Hepatic stellate cell (primary cell): ENCODE data around the gene ENOX1.

Experiments
- DNase-seq: peaks from one replicate; pipeline ENCODE4 v3.0.0; 2011; ENCODE audit warnings: low spot score

Gene ENOX1

DNA sequence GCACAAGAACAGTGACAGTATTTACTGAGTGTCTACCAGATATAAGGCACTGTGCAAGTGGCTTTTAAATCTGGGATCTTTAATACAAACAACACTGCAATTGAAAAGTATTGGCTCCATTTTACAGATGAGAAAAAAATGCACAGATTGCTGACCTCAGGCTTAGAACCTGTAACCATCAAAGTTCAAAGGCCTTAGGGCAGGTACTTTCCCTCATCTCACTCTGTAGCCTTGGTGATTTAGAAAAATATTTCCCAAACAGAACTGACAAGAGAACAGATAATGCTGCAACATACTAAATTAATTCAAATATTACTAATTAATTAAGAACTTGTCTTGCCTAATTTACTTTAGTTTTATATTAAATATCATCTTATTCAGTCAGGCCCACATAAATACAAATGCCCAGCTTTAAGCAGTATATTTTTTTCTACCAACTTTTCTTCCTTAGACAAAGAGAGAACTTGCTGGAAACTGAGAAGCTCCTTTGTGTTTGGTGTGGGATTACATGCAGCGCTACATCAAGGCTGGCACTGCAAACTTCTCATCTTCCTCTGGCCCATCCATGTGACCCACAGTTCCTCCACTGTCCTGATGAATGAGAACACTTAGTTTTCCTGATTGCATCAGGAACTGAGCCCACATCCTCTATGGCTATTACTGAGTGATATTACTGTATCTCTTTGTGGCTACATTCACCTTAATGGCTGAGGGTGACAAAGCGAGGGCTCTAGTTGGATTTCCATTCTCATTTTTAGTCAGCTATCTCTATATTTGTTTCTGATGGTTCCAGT lies 302.1 kb downstream of the ENOX1 start:
- DNase-seq = no peak

DNA sequence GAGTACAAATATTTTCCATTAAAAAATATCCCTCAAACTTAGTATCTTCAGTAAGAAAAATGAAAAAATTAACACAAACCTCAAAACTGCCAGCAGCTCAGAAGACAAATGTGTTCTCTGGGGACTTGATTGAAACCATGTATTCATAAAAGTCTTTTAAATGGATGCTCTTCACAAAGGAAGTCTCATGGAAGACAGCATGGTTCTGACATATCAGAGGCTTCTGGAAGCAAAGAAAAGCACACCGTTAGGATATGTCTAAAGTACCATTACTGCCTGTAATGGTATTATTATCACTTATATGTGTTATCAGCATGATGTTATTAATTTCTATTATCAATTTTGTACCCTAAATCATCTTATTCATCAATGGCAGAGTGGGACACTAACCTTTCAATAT lies 302.8 kb downstream of the ENOX1 start:
- no peak for DNase-seq

- DNase-seq = no peak
Observed at GRCh38 chr13:43482641-43483040, 304.1 kb downstream of the ENOX1 start.

DNA sequence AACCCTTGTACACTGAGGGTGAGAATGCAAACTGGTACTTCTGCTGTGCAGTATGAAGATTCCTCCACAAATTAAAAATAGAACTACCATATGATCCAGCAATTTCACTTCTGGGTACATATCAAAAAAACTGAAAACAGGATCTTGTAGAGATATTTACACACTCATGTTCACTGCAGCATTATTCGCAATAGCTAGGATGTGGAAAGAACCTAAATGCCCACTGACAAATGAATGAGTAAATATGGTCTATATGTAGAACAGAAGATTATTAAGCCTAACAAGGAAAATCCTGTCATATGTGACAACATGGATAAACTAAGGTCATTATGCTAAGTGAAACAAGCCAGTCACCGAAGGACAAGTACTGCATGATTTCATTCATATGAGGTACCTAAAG lies 304.7 kb downstream of the ENOX1 start:
- no peak for DNase-seq

DNA sequence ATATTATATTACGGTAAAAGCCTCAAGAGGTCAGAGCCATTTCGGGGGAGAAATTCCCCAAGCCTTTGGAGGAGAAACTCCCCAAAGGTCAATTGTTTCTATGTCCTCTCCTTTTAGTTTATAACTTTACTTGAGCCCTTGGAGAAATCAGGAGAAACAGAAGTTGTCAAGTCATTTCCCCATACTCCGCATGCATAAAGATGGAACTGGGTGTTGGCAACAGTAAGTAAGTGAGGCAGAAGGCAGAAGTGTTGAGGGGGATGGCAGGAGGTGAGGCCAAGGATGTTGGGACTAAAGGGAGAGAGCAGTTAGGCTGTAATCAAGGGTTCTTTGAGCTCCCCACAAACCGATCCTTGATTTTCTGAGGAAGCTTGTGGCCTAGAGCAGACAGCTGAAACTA lies 307.9 kb downstream of the ENOX1 start:
- DNase-seq = no peak

- no peak for DNase-seq
Observed at GRCh38 chr13:43478211-43478610, 308.6 kb downstream of the ENOX1 start.

- no peak for DNase-seq
Observed at GRCh38 chr13:43475140-43475539, 311.6 kb downstream of the ENOX1 start.

- no peak for DNase-seq
Observed at GRCh38 chr13:43473437-43473836, 313.3 kb downstream of the ENOX1 start.

GRCh38 chr13:43472980-43473379 lies 313.8 kb downstream of the ENOX1 start:
- no peak for DNase-seq

DNA sequence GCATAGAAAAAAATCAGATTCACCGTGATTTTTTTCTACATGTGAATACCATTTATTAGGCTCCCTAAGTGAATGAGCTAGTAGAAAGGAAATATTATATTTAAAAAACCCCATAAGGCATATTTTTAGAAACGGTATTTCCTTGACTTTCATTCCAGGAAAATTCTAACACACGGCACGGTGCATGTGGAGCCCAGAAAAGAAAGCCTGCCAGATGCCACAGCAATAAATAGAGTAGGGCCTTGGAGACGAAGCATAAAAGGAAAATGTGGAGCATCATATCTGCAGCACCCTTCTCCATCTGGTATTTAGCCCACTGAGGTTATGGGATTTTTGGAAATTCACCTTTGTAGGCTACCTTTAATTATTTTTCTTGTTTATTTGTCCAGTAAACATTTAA lies 314.4 kb downstream of the ENOX1 start:
- DNase-seq = no peak

DNA sequence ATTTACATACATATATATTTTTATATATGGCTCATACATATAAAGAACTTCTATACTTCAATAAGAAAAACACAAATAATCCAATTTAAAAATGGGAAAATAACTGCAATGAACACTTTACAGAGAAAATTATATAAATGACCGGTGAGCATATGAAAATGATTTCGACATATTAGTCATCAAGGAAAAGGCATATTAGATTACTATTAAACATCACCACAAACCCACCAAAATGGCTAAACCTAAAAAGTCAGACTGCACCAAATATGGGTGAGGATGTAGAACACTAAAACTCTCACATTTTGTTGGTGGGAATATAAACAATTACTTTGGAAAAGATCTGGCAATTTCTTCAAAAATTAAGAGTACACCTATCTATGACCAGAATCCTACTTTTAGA lies 316.2 kb downstream of the ENOX1 start:
- DNase-seq = no peak

- no peak for DNase-seq
Observed at GRCh38 chr13:43469791-43470190, 317.0 kb downstream of the ENOX1 start.

GRCh38 chr13:43464578-43465264 lies 322.1 kb downstream of the ENOX1 start:
- no peak for DNase-seq

DNA sequence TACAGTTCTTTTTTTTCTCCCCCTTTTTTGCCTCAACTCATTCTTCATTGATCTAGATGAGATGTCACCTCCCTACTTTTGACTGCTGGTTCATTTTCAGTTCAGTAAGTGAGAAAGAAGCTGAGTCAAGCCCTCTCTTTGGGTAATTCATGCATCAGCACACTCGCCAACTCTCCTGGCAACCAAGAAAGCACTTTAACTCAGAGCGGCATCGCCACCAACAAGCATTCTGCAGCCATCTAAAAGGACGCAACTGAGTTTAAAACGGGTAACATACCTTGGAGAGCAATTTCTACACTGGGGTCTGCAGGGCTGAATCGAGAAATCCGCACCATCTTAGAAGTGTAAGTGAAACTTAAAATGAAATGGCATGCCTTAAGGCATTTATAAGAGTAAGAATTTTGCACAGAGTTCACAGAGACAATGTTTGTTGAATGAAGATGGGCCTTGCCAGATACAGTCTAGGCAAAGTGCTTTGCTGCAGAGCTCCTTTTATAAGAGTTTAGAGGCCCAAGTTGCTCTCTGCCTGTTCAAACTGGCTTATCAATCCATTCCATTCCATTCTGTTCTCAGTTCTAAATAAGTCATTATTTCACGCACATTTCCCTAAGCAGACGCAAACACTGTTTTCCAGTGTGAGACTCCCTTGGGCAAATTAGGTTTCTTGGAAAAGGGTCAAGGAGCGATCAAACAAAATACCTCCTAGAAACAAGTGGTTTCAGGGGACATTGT lies 338.0 kb downstream of the ENOX1 start:
- no peak for DNase-seq

DNA sequence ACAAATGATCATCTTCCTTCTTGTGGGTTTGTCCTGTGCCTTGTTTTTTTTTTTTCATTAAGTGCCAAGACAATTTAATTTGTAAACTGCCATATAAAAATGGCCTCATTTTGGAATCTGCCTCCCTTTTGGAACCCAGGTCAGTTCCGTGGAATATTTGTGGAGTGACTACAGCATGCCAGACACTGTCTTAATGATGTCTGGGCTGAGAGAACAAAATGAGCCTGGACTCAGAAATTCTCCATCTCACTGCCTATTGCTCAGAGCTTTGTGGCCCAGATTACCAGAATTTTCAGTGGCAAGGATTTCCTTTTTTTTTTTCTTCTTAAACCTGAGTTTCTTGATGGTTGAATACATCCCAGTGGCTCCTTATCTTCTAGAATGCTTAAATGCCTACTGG lies 340.6 kb downstream of the ENOX1 start:
- no peak for DNase-seq

- DNase-seq = no peak
Observed at GRCh38 chr13:43445668-43446067, 341.1 kb downstream of the ENOX1 start.

GRCh38 chr13:43444081-43444480 lies 342.7 kb downstream of the ENOX1 start:
- no peak for DNase-seq

- DNase-seq = no peak
Observed at GRCh38 chr13:43441899-43442499, 344.8 kb downstream of the ENOX1 start.

DNA sequence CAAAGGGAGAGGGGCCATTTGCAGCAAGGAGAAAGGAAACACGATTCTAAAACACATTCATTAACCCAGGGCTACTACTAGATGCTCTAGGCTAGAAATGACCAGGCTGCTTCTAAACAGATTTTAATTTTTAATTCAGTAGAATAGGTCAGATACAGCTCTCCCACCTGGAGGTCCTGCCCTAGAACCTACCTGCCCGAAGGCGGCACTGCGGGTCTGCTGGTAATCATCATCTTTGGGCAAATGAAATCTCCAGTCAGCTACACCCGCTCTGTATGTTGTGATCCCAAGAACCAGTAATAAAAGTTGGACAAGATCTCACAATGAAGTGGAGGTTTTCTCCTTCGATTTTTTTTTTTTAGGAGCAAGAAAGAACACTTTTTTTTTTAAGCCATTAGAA lies 345.3 kb downstream of the ENOX1 start:
- no peak for DNase-seq

- no peak for DNase-seq
Observed at GRCh38 chr13:43434191-43434590, 352.6 kb downstream of the ENOX1 start.

DNA sequence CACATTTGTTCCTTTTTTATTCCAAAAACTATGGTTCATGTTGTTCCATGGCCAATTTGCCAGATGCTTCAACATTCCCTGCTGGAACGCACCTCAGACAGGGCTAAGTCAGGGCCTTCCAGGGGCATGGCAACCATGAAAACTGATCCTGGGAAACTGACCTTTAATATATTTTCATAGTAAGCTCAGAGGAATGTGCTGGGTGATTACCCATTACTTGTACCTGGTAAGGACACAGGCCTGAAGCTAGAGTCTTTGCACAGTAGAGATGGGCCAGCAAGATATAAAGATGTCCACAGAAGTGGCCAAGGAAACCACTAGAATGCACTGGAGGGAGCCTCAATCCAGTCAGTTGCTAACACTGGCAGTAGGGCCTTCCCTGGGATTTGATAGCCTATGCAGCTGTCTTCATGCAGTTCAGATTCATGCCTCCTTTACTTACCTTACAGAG lies 353.1 kb downstream of the ENOX1 start:
- DNase-seq = no peak

GRCh38 chr13:43432958-43433357 lies 353.8 kb downstream of the ENOX1 start:
- DNase-seq = no peak

- DNase-seq = no peak
Observed at GRCh38 chr13:43431841-43432240, 354.9 kb downstream of the ENOX1 start.
